Esophagus squamous epithelium (tissue), 4 donors: ENCODE data around the gene CT45A8.

Experiments
- CTCF ChIP-seq, 6 experiments: fragments of 450-650 bp in 4 of 6; fragments of 200-600 bp in 2 of 6; sonication (generic) in 2 of 6; IDR thresholded peaks; one replicate each; pipeline ENCODE4 v1.5.1; 2016 to 2019; ENCODE audit warnings: antibody characterized with exemption in 6 of 6, mild to moderate bottlenecking in 4 of 6, moderate library complexity in 4 of 6
- POLR2A ChIP-seq, 4 donors: fragments of 450-650 bp; IDR thresholded peaks; one replicate each; pipeline ENCODE4 v1.6.1; 2017; ENCODE audit warnings: antibody characterized with exemption in 4 of 4, mild to moderate bottlenecking in 4 of 4, moderate library complexity in 3 of 4

DNA sequence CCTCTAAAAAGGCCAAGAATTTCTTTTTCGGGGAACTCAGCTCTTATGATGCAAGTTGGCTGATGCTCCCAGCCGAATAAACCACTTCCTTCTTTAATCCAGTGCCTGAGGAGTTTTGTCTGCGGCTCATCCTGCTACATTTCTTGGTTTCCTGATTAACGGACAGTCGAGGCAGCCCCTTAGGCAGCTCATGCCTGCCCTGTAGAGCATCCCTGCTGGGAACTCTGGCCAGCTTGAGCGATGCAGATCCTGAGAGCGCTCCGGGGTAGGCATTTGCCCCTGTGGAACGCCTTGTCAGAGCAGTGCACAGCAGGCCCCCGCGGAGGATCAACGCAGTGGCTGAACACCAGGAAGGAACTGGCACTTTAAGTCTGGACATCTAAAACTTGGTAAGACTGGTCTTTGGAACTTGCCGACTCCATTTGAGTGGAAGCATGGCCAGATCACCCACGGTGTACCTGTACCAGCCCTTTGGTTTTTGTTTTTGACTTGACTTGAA is 35.8 kb upstream of the CT45A8 start:
- TF ChIP-seq CTCF (IDR thresholded peaks at IDR 0.05) (no peak), POLR2A (IDR thresholded peaks at IDR 0.05) (no peak)
